K562 (cell line): ENCODE data around the gene TSHZ1. TPM values are rescaled to one million over a fixed set of nuclear protein-coding genes. Genes with fewer than 3 reads are reported as not detected.

Experiments used
- ATAC-seq: fragments of 200-7000 bp; cut with Tn5 transposase; 3 replicates; pipeline ENCODE4 v1.9.1; 2020; ENCODE audit warnings: moderate library complexity
- BruUV-seq: library from RNA; stranded (reverse); fragments of 400-500 nt; replicated peaks from 2 replicates; lab custom pipeline; 2021; lab: Mats Ljungman, UMichigan
- CTCF ChIA-PET: fragments of 300-600 bp; formaldehyde crosslinking; extraction: SDS; loops from one replicate; lab custom pipeline; 2021; ENCODE audit warnings: low intra/inter-chr PET ratio; lab: Yijun Ruan, JAX
- POLR2A ChIA-PET: fragments of 300-600, 350-650 bp; sonication (Branson Sonifier 250); formaldehyde crosslinking; extraction: SDS; loops from one replicate; lab custom pipeline; 2021; ENCODE audit warnings: antibody characterized with exemption, inconsistent platforms; lab: Yijun Ruan, JAX
- DNase-seq, 4 experiments: peaks; one replicate each; pipeline versions ENCODE4 v3.0.0 to v3.0.0-alpha.2; 2011 to 2018; ENCODE audit warnings: low spot score in 3 of 4, mixed read lengths in 3 of 4; ENCODE audit errors: extremely low read depth in 1 of 4
- FAIRE-seq: peaks from 2 replicates; lab custom pipeline; 2011; peaks lifted over from hg19 to GRCh38; lab: Jason Lieb, UNC
- H2AFZ ChIP-seq: 2 replicates; pipeline ENCODE4 v1.6.0; 2011; ENCODE audit warnings: low read depth, low read length, control low read depth, inconsistent platforms
- H3K27ac ChIP-seq: fragments of 200-600 bp; 3 replicates; pipeline ENCODE4 v1.8.0; 2011; ENCODE audit warnings: low read depth, mild to moderate bottlenecking, control low read depth, inconsistent platforms, low read length, moderate library complexity, mixed read lengths; ENCODE audit errors: extremely low read depth
- H3K27me3 ChIP-seq, 2 experiments: fragments of 300-600 bp in 1 of 2; 2 replicates in 1 of 2; 3 replicates in 1 of 2; pipeline versions ENCODE4 v1.6.0 to v1.8.0; 2011; ENCODE audit warnings: inconsistent platforms in 2 of 2, low read length in 2 of 2, mild to moderate bottlenecking in 1 of 2, mixed read lengths in 1 of 2, moderate library complexity in 1 of 2; ENCODE audit not compliant: control insufficient read depth in 2 of 2, insufficient read depth in 2 of 2
- H3K36me3 ChIP-seq: fragments of 300-600 bp; 3 replicates; pipeline ENCODE4 v1.8.0; 2011; ENCODE audit warnings: mild to moderate bottlenecking, low read length, inconsistent platforms; ENCODE audit not compliant: control insufficient read depth, insufficient read depth
- H3K4me1 ChIP-seq, 2 experiments: fragments of 200-600 bp in 1 of 2; replicated peaks in 1 of 2; 2 replicates in 1 of 2; 3 replicates in 1 of 2; pipeline versions ENCODE4 v1.5.1 to v1.8.0; 2011; ENCODE audit warnings: inconsistent platforms in 2 of 2, low read length in 2 of 2, mild to moderate bottlenecking in 1 of 2, mixed read lengths in 1 of 2, moderate library complexity in 1 of 2; ENCODE audit not compliant: control insufficient read depth in 2 of 2, insufficient read depth in 2 of 2
- H3K4me2 ChIP-seq: 2 replicates; pipeline ENCODE4 v1.6.1; 2011; ENCODE audit warnings: low read length, control low read depth, inconsistent platforms, mixed read lengths; ENCODE audit not compliant: insufficient read depth
- H3K4me3 ChIP-seq: fragments of 200-600 bp; sonication (generic), shearing (Covaris generic); 2 replicates; pipeline ENCODE4 v1.5.1; 2016; ENCODE audit warnings: control low read depth, inconsistent platforms
- H3K79me2 ChIP-seq: fragments of 200-600 bp; 3 replicates; pipeline ENCODE4 v1.8.0; 2011; ENCODE audit warnings: low read length, inconsistent platforms; ENCODE audit not compliant: control insufficient read depth, insufficient read depth
- H3K9ac ChIP-seq, 2 experiments: 2 replicates each; pipeline versions ENCODE4 v1.6.0 to v1.6.1; 2011; ENCODE audit warnings: low read depth in 2 of 2, low read length in 2 of 2, control low read depth in 1 of 2, inconsistent platforms in 1 of 2, mild to moderate bottlenecking in 1 of 2, mixed read lengths in 1 of 2; ENCODE audit not compliant: insufficient read depth in 1 of 2
- H3K9me1 ChIP-seq: one replicate; pipeline ENCODE4 v1.6.0; 2011; ENCODE audit warnings: inconsistent platforms, mild to moderate bottlenecking, low read length, moderate library complexity; ENCODE audit not compliant: control insufficient read depth, insufficient read depth
- H3K9me3 ChIP-seq: replicated peaks from 2 replicates; pipeline ENCODE4 v1.5.1; 2011; ENCODE audit warnings: low read depth, low read length, inconsistent platforms; ENCODE audit not compliant: control insufficient read depth, insufficient read depth
- H4K20me1 ChIP-seq: replicated peaks from 2 replicates; pipeline ENCODE4 v1.6.1; 2011; ENCODE audit warnings: low read length, inconsistent platforms, mixed read lengths; ENCODE audit not compliant: control insufficient read depth, insufficient read depth
- BRCA1 ChIP-seq, 2 experiments: fragments of 450-650 bp in 1 of 2; sonication (generic) in 1 of 2; formaldehyde crosslinking in 1 of 2; IDR thresholded peaks; 2 replicates each; pipeline versions ENCODE4 v1.5.0 to v1.6.1; 2017 to 2020; ENCODE audit warnings: mild to moderate bottlenecking in 1 of 2, missing genetic modification reagents in 1 of 2
- BRD4 ChIP-seq: fragments of 200-600 bp; sonication (generic); IDR thresholded peaks from 2 replicates; pipeline ENCODE4 v1.6.1; 2017; ENCODE audit warnings: inconsistent platforms
- DPF2 ChIP-seq: fragments of 450-650 bp; IDR thresholded peaks from 2 replicates; pipeline ENCODE4 v1.6.1; 2016
- KDM1A ChIP-seq, 2 experiments: fragments of 450-650 bp; IDR thresholded peaks; 2 replicates each; pipeline ENCODE4 v1.6.1; 2016; ENCODE audit warnings: mild to moderate bottlenecking in 2 of 2
- KDM2B ChIP-seq: fragments of 250-450 bp; sonication (Bioruptor Pico); IDR thresholded peaks from 2 replicates; pipeline ENCODE4 v1.8.0; 2021; ENCODE audit warnings: mild to moderate bottlenecking, moderate library complexity
- LEF1 ChIP-seq: fragments of 450-650 bp; IDR thresholded peaks from 2 replicates; pipeline ENCODE4 v1.6.1; 2016; ENCODE audit warnings: mild to moderate bottlenecking
- MAFG ChIP-seq: fragments of 450-650 bp; conservative IDR thresholded peaks from 2 replicates; pipeline ENCODE4 v1.6.1; 2016; ENCODE audit warnings: missing genetic modification characterization, missing compliant biosample characterization
- NFE2 ChIP-seq: IDR thresholded peaks from 2 replicates; pipeline ENCODE4 v1.6.1; 2014; ENCODE audit warnings: antibody characterized with exemption, low read depth
- PBX2 ChIP-seq, 2 experiments: IDR thresholded peaks in 1 of 2; conservative IDR thresholded peaks in 1 of 2; 2 replicates each; pipeline ENCODE4 v1.6.1; 2016; ENCODE audit warnings: low read depth in 2 of 2, mild to moderate bottlenecking in 1 of 2, missing compliant biosample characterization in 1 of 2, missing genetic modification characterization in 1 of 2, moderate library complexity in 1 of 2
- PKNOX1 ChIP-seq: fragments of 450-650 bp; IDR thresholded peaks from 2 replicates; pipeline ENCODE4 v1.6.1; 2016
- SFPQ ChIP-seq: fragments of 200-400 bp; formaldehyde crosslinking; IDR thresholded peaks from 2 replicates; pipeline ENCODE4 v1.6.1; 2017; ENCODE audit warnings: mild to moderate bottlenecking, low read depth, low read length, moderate library complexity
- TEAD4 ChIP-seq, 2 experiments: sonication (generic) in 1 of 2; formaldehyde crosslinking in 1 of 2; IDR thresholded peaks; 2 replicates each; pipeline versions ENCODE4 v1.6.1 to v1.8.0; 2012 to 2022; ENCODE audit warnings: borderline replicate concordance in 1 of 2, inconsistent platforms in 1 of 2, low read length in 1 of 2, mild to moderate bottlenecking in 1 of 2, missing genetic modification reagents in 1 of 2
- TRIM24 ChIP-seq, 2 experiments: fragments of 450-650 bp; IDR thresholded peaks; 2 replicates each; pipeline ENCODE4 v1.6.1; 2016
- U2AF1 ChIP-seq: fragments of 200-400 bp; formaldehyde crosslinking; optimal IDR thresholded peaks from 2 replicates; pipeline ENCODE3; 2017; ENCODE audit warnings: mild to moderate bottlenecking, low read depth, low read length, moderate library complexity
- ZNF444 ChIP-seq: fragments of 250-450 bp; sonication (Bioruptor Pico); IDR thresholded peaks from 2 replicates; pipeline ENCODE4 v1.4.0; 2020; ENCODE audit warnings: mild to moderate bottlenecking, moderate library complexity
- WGBS: fragments of 100-300 bp; shearing (Covaris generic); methylation state at CpG from one replicate; pipeline ENCODE4 v1.1.6; 2016; ENCODE audit warnings: low coverage, mixed read lengths; ENCODE audit not compliant: insufficient coverage; ENCODE audit errors: missing lambda C conversion rate; 5-methylcytosine and 5-hydroxymethylcytosine counted together
- in situ Hi-C: fragments of 300-500 bp; cut with MboI; formaldehyde crosslinking; loops from 4 replicates; pipeline ENCODE4 v1.15.0; 2018; ENCODE audit warnings: inconsistent platforms, mixed read lengths
- intact Hi-C: fragments of 100-400 bp; cut with micrococcal nuclease; formaldehyde crosslinking; loops from 2 replicates; pipeline ENCODE4 v1.14.2; 2022
- polyA plus RNA-seq, 8 experiments: library from polyadenylated mRNA; depleted of rRNA in 4 of 8; stranded (reverse) in 5 of 8; unstranded in 3 of 8; fragments of >200 nt; fragmentation: Nextera tagmentation in 2 of 8; fragmentation: Illumina TruSeq in 1 of 8; extraction: Ambion mirVana in 2 of 8; extraction: Trizol in 1 of 8; gene quantifications; 2 replicates each; pipeline versions ENCODE4 v1.2.1 to v1.2.3, GENCODE V29; 2011 to 2014; ENCODE audit warnings: inconsistent platforms in 1 of 8, missing spikeins in 1 of 8
- total RNA-seq, 7 experiments: library from RNA; depleted of rRNA in 6 of 7; stranded (reverse); fragments of >200 nt in 6 of 7; fragmentation: Illumina TruSeq in 2 of 7; extraction: Trizol in 2 of 7; gene quantifications; 2 replicates each; pipeline versions ENCODE4 v1.2.1 to v1.2.3, GENCODE V29; 2011 to 2021; ENCODE audit warnings: low replicate concordance in 1 of 7

TSHZ1 gene
- total and polyA plus RNA-seq, 9 of the 15 experiments (the other 6 are each of a cell fraction or from before 2014, with no cell fraction given), result 1.1 to 7.2 (median 2.7) TPM

- Histone ChIP-seq H3K9ac (peak overlapping the region in 1 of 2 experiments; percentile 38; a peak in 1 of 4 replicates), H3K36me3 (peaks cover 17% of the 10 kb centered on the region; the same call in 2 of the 3 replicates), H2AFZ (0 out of 2 replicates have a peak overlapping the region, but pooled peaks have one; percentile 16), H3K4me1 (peaks cover 8 to 31% of the 10 kb centered on the region in 2 experiments; a peak in 4 of 5 replicates), H4K20me1 (no peaks in the 10 kb centered on the region; the same call in 1 of the 2 replicates), H3K4me3 (peak overlapping the region; percentile 18; the same call in 1 of the 2 replicates), H3K27ac (peak overlapping the region; percentile 61; the same call in 1 of the 3 replicates), H3K79me2 (peaks cover 68% of the 10 kb centered on the region), H3K9me3 (no peaks in the 10 kb centered on the region), H3K9me1 (peaks cover 3% of the 10 kb centered on the region), H3K4me2 (peak overlapping the region; percentile 39), H3K27me3 (no peaks in the 10 kb centered on the region)
- no TSS peak for BruUV-seq
- in situ Hi-C loops, result no loop called here
- 26% methylated on average over 9 of the region's 16 CpGs for WGBS
- CTCF ChIA-PET, result no interaction called here
- POLR2A ChIA-PET, result interaction anchor here (0.6 kb wide), 1 partner anchor 229 kb away, joined by 4 read pairs; no protein-coding TSS in a partner anchor
- ATAC-seq (no peak), DNase-seq (peak; percentile 16 to 55 (median 36)), FAIRE-seq (peak; percentile 84)
- intact Hi-C loops, result no loop called here
- peak; percentile 33; the same call in 1 of the 2 replicates for TF ChIP-seq LEF1
- peak; percentile 47; the same call in 1 of the 2 replicates for TF ChIP-seq NFE2
- 0 out of 2 replicates have a peak, but pooled peaks have one; percentile 34 for TF ChIP-seq MAFG (tag)
- TF ChIP-seq TRIM24 (IDR thresholded peaks at IDR 0.05), result 0 out of 4 replicates have a peak, but pooled peaks of 1 of the 2 experiments have one; percentile 26
- TF ChIP-seq PKNOX1, result peak; percentile 22; the same call in 1 of the 2 replicates
- TF ChIP-seq BRD4, result no peak
- 0 out of 2 replicates have a peak, but pooled peaks have one; percentile 12 for TF ChIP-seq TEAD4 (IDR thresholded peaks at IDR 0.05; ENCODE audit: low read length)
- no peak for TF ChIP-seq TEAD4 (CRISPR knock-in tag; IDR thresholded peaks at IDR 0.05; ENCODE audit: borderline replicate concordance)
- peak in 1 of 2 experiments; percentile 67; a peak in 1 of 4 replicates for TF ChIP-seq KDM1A (IDR thresholded peaks at IDR 0.05)
- TF ChIP-seq U2AF1, result no peak
- TF ChIP-seq BRCA1 (IDR thresholded peaks at IDR 0.05), result no peak
- no peak for TF ChIP-seq BRCA1 (CRISPR knock-in tag; IDR thresholded peaks at IDR 0.05)
- no peak for TF ChIP-seq KDM2B (CRISPR knock-in tag)
- TF ChIP-seq DPF2, result peak; percentile 50; the same call in 1 of the 2 replicates
- no peak for TF ChIP-seq PBX2 (CRISPR knock-in tag; IDR thresholded peaks at IDR 0.05; ENCODE audit: low read depth)
- 0 out of 2 replicates have a peak, but pooled peaks have one; percentile 31 for TF ChIP-seq PBX2 (tag; conservative IDR thresholded peaks at IDR 0.05; ENCODE audit: low read depth)
- TF ChIP-seq SFPQ, result no peak
- 0 out of 2 replicates have a peak, but pooled peaks have one; percentile 32 for TF ChIP-seq ZNF444 (CRISPR knock-in tag)
Measured at GRCh38 chr18:75205514-75206132, 5.0 kb upstream of the TSHZ1 start.
